Adipose tissue (tissue), 3 donors: Measurements from ENCODE around the gene ERMAP. TPM values are rescaled to one million over a fixed set of nuclear protein-coding genes. Genes with fewer than 3 reads are reported as not detected.

Source experiments
- H3K27ac ChIP-seq: one replicate; pipeline ENCODE4 v1.5.1; 2013; ENCODE audit warnings: low read depth, low read length
- WGBS, 3 donors: extraction: QIAGEN DNeasy Blood & Tissue Kit; methylation state at CpG; one replicate each; pipeline ENCODE4 v1.1.7; 2013; 5-methylcytosine and 5-hydroxymethylcytosine counted together
- polyA plus RNA-seq, 3 donors: library from polyadenylated mRNA; stranded (reverse); fragments of 200-250 nt; gene quantifications; one replicate each; pipeline ENCODE4 v1.2.3, GENCODE V29; 2013
- donor health status: healthy with polysubstance abuse.
- donor health status: Bipolar disorder and iron deficiency.
- donor health status: healthy.

Gene ERMAP, protein sequence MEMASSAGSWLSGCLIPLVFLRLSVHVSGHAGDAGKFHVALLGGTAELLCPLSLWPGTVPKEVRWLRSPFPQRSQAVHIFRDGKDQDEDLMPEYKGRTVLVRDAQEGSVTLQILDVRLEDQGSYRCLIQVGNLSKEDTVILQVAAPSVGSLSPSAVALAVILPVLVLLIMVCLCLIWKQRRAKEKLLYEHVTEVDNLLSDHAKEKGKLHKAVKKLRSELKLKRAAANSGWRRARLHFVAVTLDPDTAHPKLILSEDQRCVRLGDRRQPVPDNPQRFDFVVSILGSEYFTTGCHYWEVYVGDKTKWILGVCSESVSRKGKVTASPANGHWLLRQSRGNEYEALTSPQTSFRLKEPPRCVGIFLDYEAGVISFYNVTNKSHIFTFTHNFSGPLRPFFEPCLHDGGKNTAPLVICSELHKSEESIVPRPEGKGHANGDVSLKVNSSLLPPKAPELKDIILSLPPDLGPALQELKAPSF
- polyA plus RNA-seq = 1 to 10 TPM; 3.5 to 7.8 (median 7.0) TPM

DNA sequence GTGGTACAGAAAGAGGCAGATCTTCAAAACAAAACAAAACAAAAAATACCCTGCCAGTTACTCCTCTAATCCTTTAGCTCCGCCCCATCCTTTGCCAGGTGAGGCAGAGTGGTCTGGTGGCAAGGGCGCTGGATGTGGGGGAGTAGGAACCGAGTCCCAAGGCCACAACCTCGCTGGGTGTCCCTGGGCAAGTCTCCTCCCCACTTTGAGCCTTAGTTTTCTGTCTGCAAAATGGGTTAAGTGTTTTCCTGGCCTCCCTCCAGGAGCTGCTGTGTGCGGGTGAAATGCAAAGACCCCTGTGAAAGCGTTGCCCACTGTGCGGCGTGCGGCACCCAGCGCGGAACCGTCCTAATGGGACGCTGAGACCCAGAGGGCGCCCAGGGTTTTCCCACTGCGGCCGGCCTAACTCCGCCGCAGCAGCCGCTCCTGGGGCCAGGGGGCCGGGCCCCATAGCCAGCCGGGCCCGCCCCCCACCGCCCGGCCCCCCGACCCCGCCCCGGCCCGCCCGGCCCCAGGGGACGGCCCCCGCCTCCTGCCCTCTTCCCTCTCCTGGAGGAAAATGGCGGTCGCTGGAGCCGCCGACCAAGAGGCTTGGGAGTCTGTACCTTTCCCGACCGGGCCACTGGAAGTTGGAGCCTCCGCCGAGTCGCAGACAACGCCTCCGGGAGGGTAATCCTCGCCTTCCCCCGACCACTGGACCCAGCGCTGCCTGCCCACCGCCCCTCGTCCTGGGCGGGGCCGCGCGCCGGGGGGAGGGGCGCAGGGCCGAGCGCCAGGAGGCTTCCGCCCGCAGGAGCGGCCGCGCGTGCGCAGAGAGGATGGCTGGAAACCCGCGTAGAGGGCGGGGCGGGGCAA lies at the start of gene ERMAP, which contains the start of gene SVBP:
ERMAP (plus strand) TSS at position 538 of the 855 bp plus-strand sequence. CDS start 13,327 bp downstream, outside the sequence.
SVBP (minus strand) TSS at position 813 of the 855 bp plus-strand sequence. CDS start 853 bp downstream, outside the sequence.
- peak within 1 kb of the TSS; percentile 19 for H3K27ac ChIP-seq
- 1% methylated on average over 51 to 66 of the region's 66 CpGs for WGBS, 3 donors

DNA sequence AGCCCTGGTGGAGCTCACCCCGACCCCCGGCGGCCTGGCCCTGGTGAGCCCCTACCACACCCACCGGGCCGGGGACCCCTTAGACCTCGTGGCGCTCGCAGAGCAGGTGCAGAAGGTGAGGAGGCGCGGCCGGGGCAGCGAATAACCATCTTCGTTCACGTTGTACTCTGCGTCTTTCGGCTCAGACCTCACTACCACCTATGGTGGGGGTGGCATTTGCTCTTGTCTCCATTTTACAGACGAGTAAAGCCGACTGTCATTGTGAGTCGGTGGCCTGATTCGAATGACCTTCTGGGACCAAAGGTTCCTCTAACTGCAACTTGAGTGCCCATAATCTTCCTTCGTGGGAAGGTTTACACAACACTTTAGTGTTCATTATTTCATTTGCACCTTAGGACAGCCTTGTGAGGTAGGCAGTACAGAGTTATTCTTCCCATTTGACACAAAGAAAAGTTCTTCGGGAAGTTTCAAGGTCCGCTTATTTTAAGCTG lies 49.4 kb upstream of the ERMAP start:
- WGBS, 3 donors = 1 to 3% (median 2%) methylated on average over 22 to 23 of the region's 23 CpGs
- peak overlapping the region; percentile 39 for H3K27ac ChIP-seq

DNA sequence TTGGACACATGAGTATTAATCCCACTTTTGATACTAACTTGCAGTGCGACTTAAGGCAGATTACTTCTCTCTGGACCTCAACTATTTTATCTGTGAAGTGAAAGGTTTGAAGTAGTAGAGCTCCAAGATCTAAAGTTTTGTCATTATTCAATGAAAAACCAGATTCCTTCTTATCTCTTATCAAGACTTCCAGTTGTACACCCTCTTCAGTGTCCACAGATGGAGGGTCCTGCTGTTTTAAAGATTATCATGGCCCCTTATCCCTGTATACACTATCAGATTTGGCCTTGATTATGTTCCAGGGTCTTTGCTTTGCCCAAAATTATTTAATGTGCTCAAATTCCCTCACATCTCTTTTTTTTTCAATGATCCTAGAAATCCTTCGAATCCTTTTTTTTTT lies 48.8 kb upstream of the ERMAP start:
- WGBS, 3 donors = 80 to 90% (median 88%) methylated on average over 2 of the region's 2 CpGs
- H3K27ac ChIP-seq = no peak overlapping the region

DNA sequence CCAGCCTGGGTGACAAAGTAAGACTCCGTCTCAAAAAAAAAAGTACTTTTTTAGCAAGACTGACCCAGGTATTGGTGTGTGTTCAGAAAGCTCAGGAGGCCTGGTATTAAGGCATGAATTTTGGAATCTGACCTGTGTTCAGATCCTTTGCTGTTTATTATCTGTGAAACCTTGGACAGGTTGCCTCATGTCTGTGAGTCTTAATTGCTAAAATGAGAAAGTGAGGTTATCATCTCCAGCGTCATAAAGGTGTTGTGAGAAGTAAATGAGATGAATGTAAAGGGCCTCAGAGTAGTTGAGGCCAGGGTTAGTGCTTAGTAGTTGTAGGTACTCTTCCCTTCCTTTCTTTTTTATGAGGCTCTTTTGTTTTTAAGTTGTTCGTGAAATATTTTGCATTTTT lies 47.1 kb upstream of the ERMAP start:
- H3K27ac ChIP-seq = no peak overlapping the region
- WGBS, 3 donors = 93 to 97% (median 95%) methylated on average over 3 of the region's 3 CpGs

DNA sequence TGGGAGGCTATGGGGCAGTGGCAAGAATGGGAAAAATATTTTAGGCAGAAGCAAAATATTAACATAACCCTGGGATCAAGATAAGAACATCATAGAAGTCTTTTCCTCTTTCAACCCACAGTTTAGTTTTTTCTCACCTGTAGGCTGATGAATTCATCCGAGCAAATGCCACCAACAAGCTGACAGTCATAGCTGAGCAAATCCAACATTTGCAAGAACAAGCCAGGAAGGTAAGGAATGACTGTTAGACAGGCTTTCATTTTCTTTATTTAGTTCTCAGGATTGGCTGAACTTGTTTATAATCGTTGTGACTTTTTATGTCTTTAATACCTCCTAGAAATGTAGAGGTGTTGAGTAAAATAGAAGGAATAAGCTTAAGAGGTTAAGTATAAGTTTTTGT lies 43.5 kb upstream of the ERMAP start:
- WGBS, 3 donors = 47 to 70% (median 47%) methylated on average over 2 of the region's 2 CpGs
- no peak overlapping the region for H3K27ac ChIP-seq

DNA sequence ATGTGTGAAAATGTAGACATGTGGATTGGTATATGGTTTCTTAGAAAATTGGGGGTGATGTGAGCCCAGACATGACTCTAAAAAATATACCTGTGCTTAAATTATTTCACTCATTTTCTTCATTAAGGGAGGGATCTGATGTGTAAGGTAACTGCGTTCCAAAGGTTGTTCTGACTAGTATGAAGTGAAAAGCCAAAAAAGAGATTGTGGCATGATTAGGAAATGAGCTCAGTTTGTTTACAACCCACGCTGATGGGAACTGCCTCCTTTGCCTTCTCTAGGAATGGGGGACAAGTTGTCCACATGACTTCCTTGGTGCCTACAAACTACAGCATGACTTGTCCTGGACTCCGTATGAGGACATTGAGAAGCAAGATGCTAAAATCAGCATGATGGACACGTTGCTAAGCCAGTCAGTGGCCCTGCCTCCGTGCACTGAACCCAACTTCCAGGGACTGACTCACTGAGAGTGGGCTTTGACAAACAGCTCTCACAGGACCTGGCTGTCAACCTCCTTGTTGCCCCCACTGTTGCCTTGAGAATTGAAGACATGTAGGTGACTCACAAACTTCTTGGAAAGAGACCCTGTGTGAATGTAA lies 41.9 kb upstream of the ERMAP start:
- no peak overlapping the region for H3K27ac ChIP-seq
- 84 to 91% (median 87%) methylated on average over 5 of the region's 5 CpGs for WGBS, 3 donors

DNA sequence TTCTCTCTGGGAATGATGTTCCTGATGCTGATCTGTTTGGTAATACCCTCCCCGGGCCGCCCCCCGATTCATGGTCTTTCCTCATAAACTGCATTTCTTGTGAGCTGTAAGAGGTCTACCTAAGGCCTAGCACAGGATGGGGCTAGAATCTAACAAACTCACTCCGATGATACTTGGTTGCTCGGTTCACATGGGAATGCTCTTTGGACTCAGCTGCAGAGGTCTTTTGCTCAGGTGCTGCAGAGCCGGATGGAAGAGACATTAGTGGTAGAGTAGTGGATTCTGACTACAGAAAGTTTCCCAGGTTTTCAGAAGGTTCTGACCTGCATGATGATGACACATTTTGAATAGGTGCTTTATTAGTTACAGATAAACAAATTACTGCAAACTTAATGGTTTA lies 40.4 kb upstream of the ERMAP start:
- WGBS, 3 donors = 96 to 97% (median 96%) methylated on average over 6 of the region's 6 CpGs

DNA sequence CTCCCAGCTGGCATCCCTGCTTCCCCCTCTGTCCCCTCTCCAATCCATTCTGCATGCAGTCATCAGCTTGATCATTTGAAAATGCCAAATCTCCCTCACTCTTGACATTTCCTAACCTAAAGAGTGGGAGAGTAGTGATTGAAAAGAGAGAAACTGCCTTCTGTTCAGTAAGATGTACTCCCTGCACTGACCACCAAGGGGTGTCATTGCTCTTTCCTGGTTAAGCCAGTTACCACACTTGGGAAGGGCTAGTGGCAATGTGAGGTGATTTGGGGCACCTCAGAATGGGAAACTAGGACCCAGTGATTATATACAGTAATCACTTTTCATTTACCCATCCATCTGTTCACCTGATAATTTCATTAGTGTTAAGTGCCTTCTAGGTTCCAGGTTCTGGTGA lies 39.1 kb upstream of the ERMAP start:
- no peak overlapping the region for H3K27ac ChIP-seq

More for the DNA sequence above, 40.4 kb upstream of the ERMAP start:
- H3K27ac ChIP-seq = no peak overlapping the region

DNA sequence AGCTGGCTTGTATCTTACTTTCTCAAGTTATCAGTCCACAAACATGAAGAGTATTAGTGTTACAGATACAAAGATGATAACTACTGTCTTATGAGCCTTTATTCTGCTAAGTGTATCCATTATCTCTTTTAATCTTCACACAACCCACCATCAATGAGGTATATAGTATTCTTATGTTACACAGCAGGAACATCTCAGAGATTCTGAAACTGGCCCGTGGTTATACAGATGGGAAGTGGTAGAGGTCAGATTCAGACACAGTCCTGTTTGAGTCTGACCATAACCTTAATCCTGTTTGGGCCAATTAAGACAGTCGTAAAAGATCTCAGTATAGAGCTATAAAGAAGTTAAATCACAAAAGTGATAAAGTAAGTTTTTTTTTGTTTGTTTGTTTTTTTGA lies 37.2 kb upstream of the ERMAP start:
- no peak overlapping the region for H3K27ac ChIP-seq
- WGBS, 3 donors = 71 to 89% (median 75%) methylated on average over 2 of the region's 2 CpGs

DNA sequence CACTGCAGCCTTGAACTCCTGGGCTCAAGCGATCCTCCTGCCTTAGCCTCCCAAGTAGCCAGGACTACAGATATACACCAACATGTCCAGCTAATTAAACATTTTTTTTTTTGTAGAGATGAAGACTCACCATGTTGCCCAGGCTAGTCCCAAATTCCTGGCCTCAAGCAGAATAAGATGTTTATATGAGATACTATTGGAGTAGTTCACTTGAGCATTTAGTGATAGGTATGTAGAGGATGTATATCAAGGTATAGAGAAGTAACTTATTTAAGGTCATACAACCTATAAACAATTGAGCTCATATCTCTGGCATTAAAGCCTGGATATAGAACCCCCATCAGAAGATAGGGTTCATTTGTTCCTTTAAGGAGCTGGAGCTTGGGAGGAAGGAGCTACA lies 36.7 kb upstream of the ERMAP start:
- 98 to 100% (median 100%) methylated on average over 1 of the region's 1 CpG for WGBS, 3 donors
- H3K27ac ChIP-seq = no peak overlapping the region

DNA sequence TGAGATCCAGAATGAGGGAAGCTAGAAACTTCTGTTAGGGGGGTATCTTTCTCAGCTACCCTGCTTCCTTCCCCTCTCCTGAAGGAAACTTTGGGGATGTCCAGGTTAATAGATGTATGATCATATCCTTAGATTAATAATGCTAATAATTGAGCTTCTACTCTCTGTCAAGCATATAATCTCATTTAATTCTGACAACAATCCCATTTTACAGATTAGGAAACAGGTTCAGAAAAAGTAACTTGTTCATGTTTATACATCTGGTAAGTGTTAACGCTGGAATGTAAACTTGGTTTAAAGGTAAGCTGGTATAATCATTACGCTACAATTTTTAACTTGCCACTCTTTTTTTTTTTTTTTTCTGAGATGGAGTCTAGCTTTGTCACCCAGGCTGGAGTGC lies 33.8 kb upstream of the ERMAP start:
- no peak overlapping the region for H3K27ac ChIP-seq
- 96 to 100% (median 98%) methylated on average over 2 of the region's 2 CpGs for WGBS, 3 donors

DNA sequence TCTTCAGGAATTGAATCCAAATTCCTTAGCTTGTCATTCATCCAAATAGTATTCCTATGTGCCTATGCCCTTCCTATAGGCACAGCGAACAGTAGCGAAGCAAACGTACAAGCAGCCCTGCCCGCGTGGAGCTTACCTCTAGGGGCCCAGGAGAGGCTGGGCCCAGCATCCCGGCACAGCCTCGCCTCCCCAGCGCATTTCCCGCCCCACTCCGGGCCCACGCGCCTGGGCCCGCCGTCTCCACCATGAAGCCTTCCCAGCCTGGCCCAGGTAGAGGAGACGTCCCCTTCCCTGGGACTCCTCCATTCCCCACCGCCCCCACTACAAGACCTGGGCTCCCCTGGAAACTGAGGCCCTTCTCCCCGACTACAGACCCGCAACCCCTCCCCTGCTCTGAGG lies 32.4 kb upstream of the ERMAP start:
- WGBS, 3 donors = 82 to 89% (median 86%) methylated on average over 18 of the region's 18 CpGs
- no peak overlapping the region for H3K27ac ChIP-seq

DNA sequence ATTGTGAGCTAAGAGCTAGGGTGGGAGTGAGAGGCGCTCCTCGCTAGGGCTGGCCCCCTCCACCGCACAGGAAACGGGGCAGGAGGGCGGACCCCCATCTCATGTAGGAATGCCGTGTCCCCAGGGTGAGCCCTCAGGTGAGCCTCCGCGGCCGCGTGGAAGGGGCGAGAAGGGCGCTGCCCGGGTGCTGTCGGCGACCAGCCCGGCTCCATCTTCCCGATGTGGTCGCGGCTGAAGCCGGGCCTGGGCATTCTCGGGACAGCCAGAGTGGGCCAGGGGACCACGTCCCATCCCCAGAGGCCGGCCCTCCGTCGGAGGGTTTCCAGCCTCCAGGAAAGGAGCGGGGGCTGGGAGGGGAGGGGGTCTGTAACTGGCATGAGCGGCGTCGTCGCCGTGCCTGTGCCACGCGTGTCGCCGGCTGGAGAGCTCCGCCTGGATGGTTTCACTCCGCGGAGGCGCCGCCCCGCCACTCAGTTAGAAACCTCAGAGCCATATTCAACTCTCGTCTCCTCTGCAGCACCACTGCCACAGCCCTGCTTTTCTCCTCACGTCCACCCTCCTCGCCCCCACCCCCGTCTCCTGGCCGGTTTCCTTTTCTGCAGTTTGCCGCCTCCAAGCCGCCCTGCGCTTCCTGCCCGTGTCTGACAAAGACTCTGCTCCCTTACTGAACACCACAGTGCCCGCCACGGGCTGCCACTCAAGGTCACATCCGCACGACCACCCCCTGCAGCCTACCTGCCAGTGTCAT lies 31.8 kb upstream of the ERMAP start, which contains the start of gene TMEM269:
TMEM269 (plus strand) TSS at position 46 of the 748 bp plus-strand sequence. CDS start 4,903 bp downstream, outside the sequence.
- no peak within 1 kb of the TSS for H3K27ac ChIP-seq
- 8 to 10% (median 9%) methylated on average over 47 to 54 of the region's 54 CpGs for WGBS, 3 donors

DNA sequence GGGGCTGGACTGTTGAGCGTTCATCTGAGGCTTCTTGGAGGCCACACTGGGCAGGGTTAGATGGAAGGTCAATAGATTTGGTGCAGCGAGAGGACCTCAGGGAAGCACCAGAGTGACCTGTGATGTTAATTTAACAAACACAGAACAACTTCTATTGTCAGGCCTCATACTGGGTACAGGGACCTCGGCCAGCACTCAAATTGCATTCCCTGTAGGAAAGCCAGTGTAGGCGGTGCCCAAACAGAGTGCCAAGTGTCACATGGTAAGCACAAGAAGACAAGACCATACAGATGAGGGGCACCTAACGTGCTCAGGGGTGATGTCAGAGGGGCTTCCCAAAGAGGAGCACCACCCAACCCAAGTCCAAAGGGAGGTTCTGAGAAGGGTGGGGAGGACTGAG lies 30.8 kb upstream of the ERMAP start:
- WGBS, 3 donors = 87 to 92% (median 92%) methylated on average over 5 of the region's 5 CpGs
- no peak overlapping the region for H3K27ac ChIP-seq

DNA sequence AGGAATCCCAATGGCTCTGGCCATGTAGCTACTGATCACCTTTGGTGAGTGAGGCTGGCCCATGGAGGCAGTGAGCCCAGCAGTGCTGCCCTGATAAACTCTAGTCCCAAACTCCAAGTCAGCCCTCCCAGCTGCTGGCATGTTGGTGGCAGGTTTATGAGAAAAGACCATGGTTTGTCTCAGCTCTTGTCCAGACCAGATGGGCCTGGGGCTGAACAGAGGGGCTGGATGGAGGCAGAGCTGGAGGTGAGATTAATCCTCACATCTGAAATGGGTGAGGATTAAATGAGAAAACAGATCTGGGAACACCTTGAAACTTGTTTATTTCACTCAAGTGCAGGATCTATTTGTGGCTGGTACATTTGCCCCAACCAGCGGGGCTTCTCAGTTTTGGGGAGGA lies 28.9 kb upstream of the ERMAP start:
- WGBS, 3 donors = 91 to 100% (median 98%) methylated on average over 1 of the region's 1 CpG
- no peak overlapping the region for H3K27ac ChIP-seq

DNA sequence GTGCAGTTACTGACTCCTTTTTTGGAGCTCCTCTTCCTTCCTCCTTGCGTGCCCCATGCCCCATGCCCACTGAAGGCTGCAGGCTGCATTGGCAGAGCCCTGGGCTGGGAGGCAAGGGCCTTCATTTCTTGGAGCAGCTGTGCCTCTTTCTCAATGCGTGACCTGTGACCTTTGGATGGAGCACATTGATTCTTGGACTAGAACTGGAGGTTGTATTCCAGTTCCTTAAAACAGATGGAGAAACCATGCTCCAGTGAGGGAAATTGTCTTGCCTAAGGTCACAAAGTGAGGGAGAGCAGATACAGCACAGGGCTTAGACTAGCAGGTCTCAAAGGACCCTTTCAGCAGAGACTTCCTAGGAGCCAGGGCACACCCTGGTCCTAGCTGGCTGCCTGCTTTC lies 23.1 kb upstream of the ERMAP start:
- WGBS, 3 donors = 70 to 97% (median 82%) methylated on average over 2 of the region's 2 CpGs
- H3K27ac ChIP-seq = no peak overlapping the region

DNA sequence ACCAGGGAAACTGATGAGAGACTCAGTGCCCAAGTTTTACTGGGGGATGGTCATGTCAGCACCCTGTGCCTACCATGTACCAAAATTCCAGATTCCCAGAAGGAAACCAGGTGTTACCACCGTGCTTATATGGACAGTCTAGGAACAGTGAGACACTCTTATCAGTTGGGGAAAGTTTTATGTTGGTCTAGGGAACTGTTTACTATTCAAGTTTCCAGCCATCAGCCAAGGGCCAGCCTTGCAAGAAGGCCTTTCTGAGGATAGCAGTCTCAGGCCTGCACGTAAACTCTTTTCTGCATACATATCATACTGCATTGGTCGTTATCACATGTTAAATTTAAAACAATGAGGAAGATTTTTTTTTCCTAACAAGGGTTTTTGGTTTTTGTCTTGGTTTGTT lies 19.5 kb upstream of the ERMAP start:
- WGBS, 3 donors = 63 to 88% (median 86%) methylated on average over 3 of the region's 3 CpGs

DNA sequence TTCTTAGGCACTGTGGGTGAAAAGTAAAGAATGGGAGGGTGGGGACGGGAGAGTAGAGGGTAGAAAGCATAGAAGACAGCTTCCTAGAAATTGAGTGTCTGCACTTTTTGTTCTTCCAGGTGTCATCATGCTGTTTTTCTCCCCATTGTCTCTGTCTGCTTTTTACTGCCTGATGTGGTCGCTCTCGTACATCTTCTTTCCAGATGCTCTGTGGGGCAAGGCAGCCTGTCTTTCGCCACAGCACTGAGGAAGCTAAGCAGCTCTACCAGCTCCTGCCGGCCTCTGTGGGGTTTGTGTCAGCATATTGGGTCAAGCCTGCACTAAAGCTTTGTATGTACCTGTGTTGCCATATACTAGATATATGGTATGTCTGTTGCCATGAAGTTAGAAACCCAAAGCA lies 18.9 kb upstream of the ERMAP start:
- WGBS, 3 donors = 82 to 92% (median 83%) methylated on average over 5 of the region's 5 CpGs
- no peak overlapping the region for H3K27ac ChIP-seq

More for the DNA sequence above, 19.5 kb upstream of the ERMAP start:
- H3K27ac ChIP-seq = no peak overlapping the region
